ENCODE data around the gene EFNB3.
A peak's percentile ranks its signal among the peaks of the same experiment; 100 is the strongest.

EFNB3 gene

DNA sequence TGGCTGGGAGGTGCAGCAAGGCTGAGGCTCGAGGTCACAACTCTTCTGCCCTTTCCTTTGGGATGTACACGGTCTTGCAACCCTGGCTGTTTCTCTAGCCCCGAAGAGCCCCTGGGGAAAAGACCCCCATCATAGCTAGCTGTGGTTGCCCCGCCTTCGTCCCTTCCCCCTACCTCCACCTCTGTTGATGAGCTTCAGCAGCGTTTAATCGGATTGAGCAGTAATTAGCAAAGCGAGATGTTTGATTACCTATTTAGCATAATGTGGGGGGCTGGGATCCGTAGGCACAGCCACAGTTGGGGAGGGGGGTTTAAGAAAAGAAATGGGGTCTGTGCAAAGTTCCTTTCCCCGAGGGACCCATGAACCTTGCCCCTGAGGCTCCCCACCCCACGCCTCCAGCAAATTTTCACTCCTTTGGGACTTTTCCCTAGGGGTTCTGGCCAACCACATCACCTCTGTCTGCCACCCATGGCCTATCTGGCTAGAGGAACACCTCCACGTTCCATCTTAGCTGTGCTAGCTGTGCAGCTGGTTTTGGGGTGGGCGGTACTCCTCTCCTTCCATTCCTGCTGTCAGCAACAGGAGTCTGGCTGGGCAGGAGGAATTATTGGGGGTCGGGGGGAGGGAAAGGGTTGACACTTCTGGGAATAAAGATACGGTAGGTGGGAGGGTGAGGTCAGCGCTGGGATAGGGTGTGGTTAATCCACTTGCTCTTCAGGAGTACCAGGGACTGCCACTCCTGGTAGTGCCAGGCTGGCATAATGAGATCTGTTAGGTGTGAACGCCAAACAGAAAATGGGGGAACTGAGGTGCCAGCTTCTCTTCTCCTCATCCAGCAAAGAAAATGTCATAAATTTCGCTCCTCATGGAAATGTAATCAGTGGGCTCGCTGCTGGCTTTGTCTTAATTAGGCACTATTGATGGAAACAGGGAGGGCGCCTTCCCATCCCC lies 11.2 kb downstream of the EFNB3 start:
- DNase-seq (no peak), ATAC-seq (replicated peaks) (no peak)
- H3K4me3 Mint-ChIP-seq: peak overlapping the region; percentile 68 to 76
- peaks cover 92 to 100% of the 10 kb centered on the region in 2 donors for H3K27me3 Mint-ChIP-seq
- no peaks in the 10 kb centered on the region for H3K9me3 Mint-ChIP-seq
- H3K4me1 Mint-ChIP-seq (ENCODE audit: low read depth in 2 of 2): peaks cover 18 to 19% of the 10 kb centered on the region in 2 donors
- no peak overlapping the region for H3K27ac Mint-ChIP-seq
- peaks cover 6% of the 10 kb centered on the region for H3K36me3 Mint-ChIP-seq (ENCODE audit: insufficient read depth)

DNA sequence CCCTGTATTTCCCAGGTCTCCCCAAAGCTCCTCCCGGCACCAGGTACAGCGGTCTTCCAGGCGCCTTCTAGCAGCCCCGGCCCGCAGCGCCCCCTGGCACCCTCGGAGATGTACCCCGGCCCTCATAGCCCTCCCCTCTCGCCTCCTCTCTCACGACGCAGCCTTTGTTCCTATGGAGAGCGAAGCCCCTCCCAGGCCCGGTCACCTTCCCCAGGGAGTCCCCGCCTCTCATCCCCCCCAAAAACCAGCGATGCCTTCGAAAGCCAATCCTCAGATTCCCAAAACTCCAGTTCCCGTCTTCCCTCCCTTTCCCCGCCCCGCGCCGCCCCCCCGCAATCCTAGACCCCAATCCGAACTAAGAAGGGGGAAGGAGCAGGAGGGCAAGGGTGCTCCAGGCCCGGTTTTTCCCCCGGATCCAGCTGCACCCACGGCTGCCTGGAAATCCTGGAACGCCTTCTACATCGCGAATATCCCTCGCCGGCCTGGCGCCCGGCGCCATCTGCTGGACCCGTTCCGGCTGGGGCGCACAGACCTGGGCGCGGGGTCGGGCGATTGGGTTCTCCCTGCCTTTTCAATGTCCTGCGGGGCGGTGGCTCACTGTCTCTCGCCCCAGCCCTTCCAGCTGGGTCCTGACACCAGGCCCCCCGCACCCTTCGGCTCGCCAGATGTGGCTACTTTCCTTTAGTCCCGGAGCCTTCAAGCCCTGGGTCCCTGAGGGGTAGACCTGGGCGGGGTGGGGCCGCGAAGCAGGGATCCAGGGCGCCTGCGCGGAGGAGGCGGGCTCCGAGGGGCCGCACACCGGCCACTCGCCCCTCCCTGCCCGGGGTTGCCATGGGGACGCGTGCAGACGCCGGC lies 12.1 kb downstream of the EFNB3 start, which contains the start of gene DNAH2:
Gene DNAH2, plus strand, starts transcription at position 844 of the 855 bp plus-strand sequence. CDS start 1,991 bp downstream, outside the sequence.
- no peak within 1 kb of the TSS for H3K27ac Mint-ChIP-seq
- H3K36me3 Mint-ChIP-seq (ENCODE audit: insufficient read depth): peaks cover 6% of the 10 kb centered on the region
- peaks cover 91 to 100% of the 10 kb centered on the region in 2 donors for H3K27me3 Mint-ChIP-seq
- DNase-seq: no peak
- ATAC-seq (replicated peaks): peak; percentile 54
- H3K9me3 Mint-ChIP-seq: no peaks in the 10 kb centered on the region
- peak within 1 kb of the TSS; percentile 68 to 76 for H3K4me3 Mint-ChIP-seq
- peaks cover 15% of the 10 kb centered on the region in 2 donors for H3K4me1 Mint-ChIP-seq (ENCODE audit: low read depth in 2 of 2)

DNA sequence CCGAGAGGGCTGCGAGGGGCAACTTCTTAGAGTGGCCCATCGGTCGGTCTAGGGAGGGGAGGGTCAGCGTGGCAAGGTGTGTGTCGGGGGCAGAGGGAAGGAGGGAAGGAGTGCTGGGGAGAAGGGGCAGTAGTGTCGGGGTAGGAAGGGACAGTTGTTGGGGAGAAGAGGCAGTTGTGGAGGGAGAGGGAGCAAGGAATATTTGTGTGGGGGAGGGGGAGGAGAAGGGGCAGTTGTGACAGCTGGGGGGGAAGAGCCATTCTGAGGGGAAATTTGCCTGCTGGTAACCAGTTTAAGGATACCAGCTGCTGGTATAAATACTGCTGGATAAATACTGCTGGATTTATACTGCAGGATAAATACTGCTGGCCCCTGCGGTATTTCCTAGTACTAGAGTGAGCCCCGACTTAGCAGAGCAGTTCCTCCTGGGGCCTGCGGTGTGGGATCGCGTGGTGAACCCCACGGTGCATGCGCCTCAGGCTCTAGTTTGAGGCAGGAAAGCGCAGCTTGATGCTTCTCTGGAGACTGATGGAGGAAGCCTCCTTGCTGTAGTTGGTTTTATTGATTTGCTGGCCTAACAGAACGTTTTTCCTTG lies 12.9 kb downstream of the EFNB3 start:
- Mint-ChIP-seq H3K27ac (no peak overlapping the region), H3K9me3 (no peaks in the 10 kb centered on the region), H3K4me3 (peak overlapping the region; percentile 68 to 76), H3K27me3 (peaks cover 90 to 100% of the 10 kb centered on the region in 2 donors), H3K4me1 (ENCODE audit: low read depth in 2 of 2) (peaks cover 9 to 15% of the 10 kb centered on the region in 2 donors), H3K36me3 (ENCODE audit: insufficient read depth) (peaks cover 6% of the 10 kb centered on the region)
- ATAC-seq (replicated peaks) (peak; percentile 80), DNase-seq (no peak)

DNA sequence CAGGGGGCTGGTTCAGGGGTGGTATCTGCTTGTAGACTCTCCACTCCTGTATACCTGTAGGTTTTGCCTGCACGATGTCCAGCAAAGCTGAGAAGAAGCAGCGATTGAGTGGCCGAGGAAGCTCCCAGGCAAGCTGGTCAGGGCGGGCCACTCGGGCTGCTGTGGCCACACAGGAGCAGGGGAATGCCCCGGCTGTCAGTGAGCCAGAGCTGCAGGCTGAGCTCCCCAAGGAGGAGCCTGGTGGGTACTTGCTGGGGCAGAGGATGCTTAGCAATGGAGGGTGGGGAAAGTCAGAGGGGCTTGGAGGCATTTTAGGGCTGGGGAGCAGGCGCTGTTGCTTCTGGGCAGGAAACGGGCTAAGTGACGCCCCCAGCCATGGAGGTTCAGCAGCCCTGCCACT lies 14.7 kb downstream of the EFNB3 start:
- no peak for DNase-seq
- no peak for ATAC-seq (replicated peaks)
- no peak overlapping the region for H3K4me3 Mint-ChIP-seq
- no peaks in the 10 kb centered on the region for H3K36me3 Mint-ChIP-seq (ENCODE audit: insufficient read depth)
- peaks cover 84 to 95% of the 10 kb centered on the region in 2 donors for H3K27me3 Mint-ChIP-seq
- H3K9me3 Mint-ChIP-seq: no peaks in the 10 kb centered on the region
- peaks cover 9 to 10% of the 10 kb centered on the region in 2 donors for H3K4me1 Mint-ChIP-seq (ENCODE audit: low read depth in 2 of 2)
- no peak overlapping the region for H3K27ac Mint-ChIP-seq

DNA sequence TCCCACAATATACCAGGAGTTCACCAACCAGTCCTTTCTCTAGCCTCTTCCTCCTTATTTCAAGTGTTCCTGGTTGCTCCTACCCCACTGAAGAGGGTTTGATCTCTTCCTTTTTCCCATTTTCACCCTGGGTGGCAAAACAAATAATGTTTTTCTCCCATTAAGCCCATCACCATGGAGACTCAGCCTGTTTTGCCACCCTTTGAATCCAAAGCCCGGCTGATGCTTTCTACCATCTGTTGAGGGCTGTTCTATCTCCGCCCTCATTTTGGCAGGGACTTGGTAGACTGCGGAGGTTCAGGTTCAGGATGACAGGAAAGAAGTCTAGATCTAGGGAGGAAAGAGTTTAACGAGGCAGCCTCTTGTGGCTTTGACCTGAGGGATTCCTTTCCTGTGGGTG lies 15.1 kb downstream of the EFNB3 start:
- DNase-seq: no peak
- ATAC-seq (replicated peaks): no peak
- Mint-ChIP-seq H3K27ac (no peak overlapping the region), H3K9me3 (no peaks in the 10 kb centered on the region), H3K4me3 (no peak overlapping the region), H3K36me3 (ENCODE audit: insufficient read depth) (no peaks in the 10 kb centered on the region), H3K4me1 (ENCODE audit: low read depth in 2 of 2) (peaks cover 9 to 10% of the 10 kb centered on the region in 2 donors), H3K27me3 (peaks cover 81 to 90% of the 10 kb centered on the region in 2 donors)

DNA sequence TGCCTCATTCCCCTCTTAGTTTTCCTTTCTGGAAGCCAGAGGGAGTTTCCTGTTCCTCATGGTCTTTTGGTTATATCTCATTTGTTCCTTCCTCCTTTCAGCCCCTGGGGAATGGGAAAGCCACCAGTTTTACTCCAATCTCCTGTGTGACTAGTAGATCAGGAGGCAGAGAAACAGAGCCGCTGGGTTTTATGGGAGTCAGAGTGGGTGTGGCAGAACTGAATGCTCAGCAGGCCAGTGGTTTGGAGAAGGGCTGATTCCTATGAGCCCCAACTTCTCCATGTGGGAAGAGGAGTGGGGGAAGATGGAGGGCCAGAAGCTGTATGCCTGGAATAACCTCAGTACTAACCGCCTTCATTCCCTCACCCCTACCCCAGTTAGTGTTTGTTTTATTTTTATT lies 16.6 kb downstream of the EFNB3 start:
- no peak overlapping the region for H3K27ac Mint-ChIP-seq
- peaks cover 75 to 83% of the 10 kb centered on the region in 2 donors for H3K27me3 Mint-ChIP-seq
- no peaks in the 10 kb centered on the region for H3K9me3 Mint-ChIP-seq
- ATAC-seq (replicated peaks) (no peak), DNase-seq (no peak)
- H3K36me3 Mint-ChIP-seq (ENCODE audit: insufficient read depth): no peaks in the 10 kb centered on the region
- H3K4me1 Mint-ChIP-seq (ENCODE audit: low read depth in 2 of 2): peaks cover 9% of the 10 kb centered on the region in 2 donors
- no peak overlapping the region for H3K4me3 Mint-ChIP-seq

DNA sequence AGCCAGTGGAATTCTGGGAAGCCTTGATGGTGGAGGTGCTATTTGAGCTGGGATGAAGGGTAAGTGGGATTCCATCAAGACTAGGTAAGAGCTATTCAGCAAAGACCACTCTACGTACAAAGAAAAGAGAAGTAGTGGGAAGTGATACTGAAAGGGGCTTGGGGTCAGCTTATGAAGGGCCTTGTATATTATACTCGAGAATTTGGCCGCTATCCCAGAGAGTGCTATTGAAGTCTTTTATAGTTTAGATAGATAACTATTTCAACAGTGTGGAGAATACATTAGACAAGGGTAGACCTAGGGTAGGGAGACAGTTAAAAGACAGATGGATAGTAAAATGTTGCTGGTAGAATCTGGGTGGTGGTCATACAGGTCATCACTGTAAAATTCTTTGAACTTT lies 22.9 kb downstream of the EFNB3 start:
- Mint-ChIP-seq H3K4me1 (ENCODE audit: low read depth in 2 of 2) (no peaks in the 10 kb centered on the region), H3K27me3 (peaks cover 47 to 52% of the 10 kb centered on the region in 2 donors), H3K9me3 (no peaks in the 10 kb centered on the region), H3K4me3 (no peak overlapping the region), H3K36me3 (ENCODE audit: insufficient read depth) (no peaks in the 10 kb centered on the region), H3K27ac (no peak overlapping the region)
- DNase-seq: no peak
- ATAC-seq (replicated peaks): no peak

DNA sequence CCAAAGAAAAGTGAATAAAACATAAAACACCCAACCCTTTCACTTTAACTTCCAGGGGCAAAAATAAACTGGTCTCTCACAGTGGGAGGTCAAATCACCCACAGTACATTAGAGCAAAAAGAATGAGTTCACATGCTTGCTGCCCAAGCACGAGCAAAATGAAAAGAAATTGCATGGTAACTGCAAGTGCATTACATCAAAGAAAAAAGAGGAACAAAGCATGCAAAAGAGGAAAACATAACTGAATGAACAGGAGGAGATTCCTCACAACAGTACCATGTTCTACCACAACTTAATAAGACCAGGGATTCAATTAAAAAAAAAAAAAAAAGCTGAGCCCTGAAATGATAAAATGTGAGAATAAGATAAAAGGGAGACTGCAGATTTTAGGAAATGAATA lies 24.8 kb downstream of the EFNB3 start:
- no peak overlapping the region for H3K4me3 Mint-ChIP-seq
- H3K27ac Mint-ChIP-seq: no peak overlapping the region
- ATAC-seq (replicated peaks): no peak
- DNase-seq: no peak
- no peaks in the 10 kb centered on the region for H3K4me1 Mint-ChIP-seq (ENCODE audit: low read depth in 2 of 2)
- H3K36me3 Mint-ChIP-seq (ENCODE audit: insufficient read depth): no peaks in the 10 kb centered on the region
- H3K9me3 Mint-ChIP-seq: no peaks in the 10 kb centered on the region
- H3K27me3 Mint-ChIP-seq: peaks cover 51 to 56% of the 10 kb centered on the region in 2 donors

DNA sequence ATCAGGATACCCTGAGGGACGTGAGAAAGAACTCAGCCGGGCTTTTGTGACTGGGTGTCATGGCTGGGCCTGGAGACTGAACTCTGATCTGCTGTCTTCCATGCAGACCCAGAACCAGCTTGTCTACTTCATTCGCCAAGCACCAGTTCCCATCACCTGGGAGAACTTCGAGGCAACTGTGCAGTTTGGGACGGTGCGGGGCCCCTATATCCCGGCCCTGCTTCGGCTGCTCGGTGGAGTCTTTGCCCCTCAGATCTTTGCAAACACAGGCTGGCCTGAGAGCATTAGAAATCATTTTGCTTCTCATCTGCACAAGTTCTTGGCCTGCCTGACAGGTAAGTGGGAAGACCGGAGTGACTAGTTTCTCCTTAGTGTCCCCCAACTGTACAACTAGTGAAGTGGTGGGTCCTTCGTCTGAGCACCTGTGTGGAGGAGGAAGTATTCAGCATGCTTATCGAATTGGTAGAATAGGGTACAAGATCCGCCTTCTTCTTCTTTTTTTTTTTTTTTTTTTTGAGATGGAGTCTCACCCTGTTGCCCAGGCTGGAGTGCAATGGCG lies 28.1 kb downstream of the EFNB3 start:
- no peaks in the 10 kb centered on the region for H3K9me3 Mint-ChIP-seq
- no peak overlapping the region for H3K4me3 Mint-ChIP-seq
- no peak for DNase-seq
- no peak overlapping the region for H3K27ac Mint-ChIP-seq
- no peak for ATAC-seq (replicated peaks)
- H3K36me3 Mint-ChIP-seq (ENCODE audit: insufficient read depth): no peaks in the 10 kb centered on the region
- peaks cover 47 to 64% of the 10 kb centered on the region in 2 donors for H3K27me3 Mint-ChIP-seq
- no peaks in the 10 kb centered on the region for H3K4me1 Mint-ChIP-seq (ENCODE audit: low read depth in 2 of 2)

DNA sequence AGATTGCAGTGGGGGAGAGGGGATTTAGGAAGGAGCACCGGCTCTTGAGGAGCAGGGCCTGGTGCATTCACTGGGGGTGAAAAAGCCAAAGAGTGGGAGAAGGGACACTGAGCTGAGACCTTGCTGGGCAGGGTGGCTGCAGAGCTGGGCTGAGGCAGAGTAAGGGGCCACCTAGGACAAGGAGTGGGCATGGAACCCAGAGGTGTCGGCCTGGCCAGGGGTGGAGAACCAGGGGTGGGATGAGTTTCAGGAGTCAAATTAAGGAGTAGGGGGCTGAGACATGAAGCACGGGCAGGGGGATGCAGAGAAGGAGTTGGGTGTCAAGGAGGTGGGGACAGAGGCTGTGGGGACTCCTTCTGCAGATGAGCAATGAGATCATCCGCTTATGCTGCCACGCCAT lies 32.6 kb downstream of the EFNB3 start:
- peaks cover 54 to 81% of the 10 kb centered on the region in 2 donors for H3K27me3 Mint-ChIP-seq
- H3K27ac Mint-ChIP-seq: no peak overlapping the region
- H3K4me3 Mint-ChIP-seq: no peak overlapping the region
- no peaks in the 10 kb centered on the region for H3K9me3 Mint-ChIP-seq
- H3K36me3 Mint-ChIP-seq (ENCODE audit: insufficient read depth): peaks cover 5% of the 10 kb centered on the region
- no peaks in the 10 kb centered on the region for H3K4me1 Mint-ChIP-seq (ENCODE audit: low read depth in 2 of 2)
- DNase-seq (no peak), ATAC-seq (replicated peaks) (no peak)

DNA sequence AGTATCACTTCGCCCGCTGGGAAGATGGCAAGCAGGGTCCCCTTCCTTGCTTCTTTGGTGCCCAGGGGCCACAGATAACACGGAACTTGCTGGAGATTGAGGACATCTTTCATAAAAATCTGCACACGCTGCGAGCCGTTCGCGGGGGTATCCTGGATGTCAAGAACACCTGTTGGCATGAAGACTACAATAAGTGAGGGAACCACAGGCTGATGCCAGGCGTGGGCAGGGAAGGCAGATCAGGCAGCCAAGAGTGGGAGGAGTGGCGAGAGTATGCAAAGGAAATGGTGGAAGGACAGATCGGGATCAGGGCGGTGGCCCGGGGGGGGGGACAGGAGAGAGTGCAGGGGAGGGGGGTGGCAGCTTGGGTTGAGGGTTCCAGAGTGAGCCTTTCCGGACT lies 34.7 kb downstream of the EFNB3 start:
- Mint-ChIP-seq H3K36me3 (ENCODE audit: insufficient read depth) (peaks cover 9% of the 10 kb centered on the region), H3K4me3 (no peak overlapping the region), H3K4me1 (ENCODE audit: low read depth in 2 of 2) (no peaks in the 10 kb centered on the region), H3K9me3 (no peaks in the 10 kb centered on the region), H3K27ac (no peak overlapping the region), H3K27me3 (peaks cover 41 to 72% of the 10 kb centered on the region in 2 donors)
- ATAC-seq (replicated peaks) (no peak), DNase-seq (no peak)

DNA sequence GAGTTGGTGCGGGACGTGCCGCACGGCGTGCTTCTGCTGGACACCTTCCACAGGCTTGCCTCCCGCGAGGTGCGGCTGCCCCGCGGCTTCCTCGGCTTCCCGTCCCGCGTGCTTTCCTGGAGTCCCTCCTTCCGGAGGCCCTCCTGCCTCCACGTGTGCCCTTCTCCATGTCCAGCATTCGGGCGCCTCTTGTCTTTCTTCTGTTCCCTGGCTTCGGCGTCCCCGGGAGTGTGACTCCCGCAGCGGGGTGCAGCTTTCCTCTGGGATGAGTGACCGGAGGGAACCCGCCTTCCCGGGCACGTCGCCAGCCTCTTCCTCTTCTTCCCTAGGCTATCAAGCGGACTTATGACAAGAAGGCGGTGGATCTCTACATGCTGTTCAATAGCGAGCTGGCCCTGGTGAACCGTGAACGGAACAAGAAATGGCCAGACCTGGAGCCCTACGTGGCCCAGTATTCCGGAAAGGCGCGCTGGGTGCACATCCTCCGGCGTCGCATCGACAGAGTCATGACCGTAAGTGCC lies 35.5 kb downstream of the EFNB3 start:
- Mint-ChIP-seq H3K9me3 (no peaks in the 10 kb centered on the region), H3K4me3 (no peak overlapping the region), H3K4me1 (ENCODE audit: low read depth in 2 of 2) (no peaks in the 10 kb centered on the region), H3K36me3 (ENCODE audit: insufficient read depth) (peaks cover 9% of the 10 kb centered on the region), H3K27ac (no peak overlapping the region), H3K27me3 (peaks cover 41 to 70% of the 10 kb centered on the region in 2 donors)
- no peak for DNase-seq
- no peak for ATAC-seq (replicated peaks)

DNA sequence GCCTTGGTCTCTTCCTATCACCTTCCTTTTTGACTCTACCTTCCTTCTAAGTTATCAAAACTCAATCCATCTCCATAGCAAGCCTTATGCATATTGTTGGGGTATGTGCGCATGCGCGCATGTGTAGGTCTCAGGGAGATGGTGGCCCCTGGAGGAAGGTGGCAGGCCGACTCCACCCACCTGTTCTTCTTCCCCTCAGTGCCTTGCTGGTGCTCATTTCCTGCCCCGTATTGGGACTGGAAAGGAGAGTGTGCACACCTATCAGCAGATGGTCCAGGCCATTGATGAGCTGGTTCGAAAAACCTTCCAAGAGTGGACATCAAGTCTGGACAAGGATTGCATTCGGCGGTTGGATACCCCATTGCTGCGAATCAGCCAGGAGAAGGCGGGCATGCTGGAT lies 37.7 kb downstream of the EFNB3 start:
- Mint-ChIP-seq H3K36me3 (ENCODE audit: insufficient read depth) (peaks cover 9% of the 10 kb centered on the region), H3K4me3 (no peak overlapping the region), H3K27me3 (peaks cover 25 to 48% of the 10 kb centered on the region in 2 donors), H3K27ac (no peak overlapping the region), H3K9me3 (no peaks in the 10 kb centered on the region), H3K4me1 (ENCODE audit: low read depth in 2 of 2) (no peaks in the 10 kb centered on the region)
- no peak for DNase-seq
- ATAC-seq (replicated peaks): no peak

Data from effector memory CD8-positive, alpha-beta T cell (primary cell).